Measurements from ENCODE around the gene KLHL41.

- TF ChIP-seq EZH2 (IDR thresholded peaks at IDR 0.05; ENCODE audit: borderline replicate concordance, low read depth, low read length, severe bottlenecking), result no peak
- TF ChIP-seq CTCF (IDR thresholded peaks at IDR 0.05; ENCODE audit: borderline replicate concordance, extremely low read depth, low read length, poor library complexity, severe bottlenecking), result no peak
Observed at GRCh38 chr2:169573160-169573973, 63.9 kb downstream of the KLHL41 start, which contains the start of gene FASTKD1.
